GM21786 (cell line): Measurements from ENCODE around the gene A3GALT2.

Source experiments
- ATAC-seq: cut with Tn5 transposase; IDR thresholded peaks from one replicate; pipeline ENCODE4 v1.9.1; 2021; ENCODE audit not compliant: unreplicated experiment

Gene A3GALT2

GRCh38 chr1:33274446-33274845 lies 46.5 kb downstream of the A3GALT2 start:
- ATAC-seq: no peak

GRCh38 chr1:33273961-33274371 lies 46.9 kb downstream of the A3GALT2 start:
- no peak for ATAC-seq

- ATAC-seq: no peak
These were observed 47.5 kb downstream of the A3GALT2 start for GRCh38 chr1:33273406-33273805.

- ATAC-seq: no peak
These were observed 48.0 kb downstream of the A3GALT2 start for GRCh38 chr1:33272930-33273329.

GRCh38 chr1:33272509-33272908 lies 48.4 kb downstream of the A3GALT2 start:
- no peak for ATAC-seq

GRCh38 chr1:33271666-33272505 lies 49.0 kb downstream of the A3GALT2 start:
- ATAC-seq: no peak

GRCh38 chr1:33270808-33271465 lies 50.0 kb downstream of the A3GALT2 start:
- ATAC-seq: no peak

GRCh38 chr1:33270379-33270778 lies 50.5 kb downstream of the A3GALT2 start:
- ATAC-seq: no peak

GRCh38 chr1:33269621-33270020 lies 51.3 kb downstream of the A3GALT2 start:
- ATAC-seq: no peak

GRCh38 chr1:33268927-33269610 lies 51.8 kb downstream of the A3GALT2 start:
- no peak for ATAC-seq

- no peak for ATAC-seq
These were observed 52.4 kb downstream of the A3GALT2 start for GRCh38 chr1:33268457-33268856.

GRCh38 chr1:33267468-33268205 lies 53.3 kb downstream of the A3GALT2 start:
- ATAC-seq: no peak

GRCh38 chr1:33266766-33267165 lies 54.1 kb downstream of the A3GALT2 start:
- no peak for ATAC-seq

GRCh38 chr1:33265780-33266605 lies 54.9 kb downstream of the A3GALT2 start:
- no peak for ATAC-seq

- ATAC-seq: no peak
These were observed 56.9 kb downstream of the A3GALT2 start for GRCh38 chr1:33263890-33264504.

GRCh38 chr1:33261344-33261743 lies 59.6 kb downstream of the A3GALT2 start:
- ATAC-seq: no peak

- no peak for ATAC-seq
These were observed 60.5 kb downstream of the A3GALT2 start for GRCh38 chr1:33260439-33260838.

GRCh38 chr1:33259879-33260278 lies 61.0 kb downstream of the A3GALT2 start:
- ATAC-seq: no peak

GRCh38 chr1:33258788-33259274 lies 62.1 kb downstream of the A3GALT2 start:
- ATAC-seq: no peak
